ENCODE data around the gene TMBIM4.

Gene TMBIM4

DNA sequence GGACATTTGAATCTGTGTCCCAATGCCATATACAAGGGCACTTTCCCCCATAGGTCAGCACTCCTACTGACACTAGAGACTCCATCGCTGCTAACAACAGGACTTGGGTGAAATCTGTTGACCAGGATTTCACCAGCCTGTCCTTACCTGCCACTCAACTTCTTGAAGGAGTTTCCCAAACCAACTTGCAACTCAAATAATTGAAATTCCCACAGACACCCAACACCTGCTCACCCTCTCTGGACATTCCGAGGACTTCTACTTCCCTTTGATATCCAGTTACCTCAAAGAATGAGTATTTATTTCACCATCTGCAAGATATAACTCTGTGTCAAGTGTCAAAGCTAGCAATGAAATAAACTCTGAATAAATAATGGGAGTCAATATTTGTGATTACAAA, 83.8 kb downstream of the TMBIM4 start:
- DNase-seq: no peak

All from stimulated activated CD4-positive, alpha-beta T cell treated with anti-CD3 and anti-CD28 coated beads, Interleukin-4, amount 100 ng/mL, for 4 hours (primary cell).